ENCODE measurements around the gene CDC42EP4. TPM values are rescaled to one million over a fixed set of nuclear protein-coding genes. Genes with fewer than 3 reads are reported as not detected.

Gene CDC42EP4
- total RNA-seq, 1 experiment from 2014 or later = 48.4 TPM

DNA sequence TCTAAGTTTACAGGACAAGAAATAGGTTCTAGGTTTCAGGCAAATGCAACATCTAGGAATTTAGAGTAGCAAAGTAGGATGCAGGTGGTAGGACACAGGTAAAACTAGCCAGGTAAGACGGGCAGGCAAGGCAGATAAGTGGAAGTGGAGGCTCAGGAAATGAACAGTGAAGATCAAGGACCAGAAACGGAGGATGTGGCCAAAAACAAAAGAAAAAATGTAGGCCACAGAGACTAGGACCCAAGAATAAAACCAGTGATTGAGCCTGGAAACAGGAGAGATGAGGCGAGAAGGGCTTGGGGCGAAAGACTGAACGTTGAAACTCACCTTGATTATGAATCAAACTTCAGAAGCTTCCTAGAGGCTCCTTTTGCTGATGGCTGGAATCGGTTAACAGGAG, 74.1 kb downstream of the CDC42EP4 start:
- CTCF ChIA-PET = no interaction called here
- no peak overlapping the region for H3K4me2 ChIP-seq
- H4K20me1 ChIP-seq (ENCODE audit: insufficient read depth) = no peaks in the 10 kb centered on the region
- intact Hi-C loops (cut with micrococcal nuclease; ENCODE audit: unreplicated experiment) = no loop called here
- TF ChIP-seq, protein P1, sequence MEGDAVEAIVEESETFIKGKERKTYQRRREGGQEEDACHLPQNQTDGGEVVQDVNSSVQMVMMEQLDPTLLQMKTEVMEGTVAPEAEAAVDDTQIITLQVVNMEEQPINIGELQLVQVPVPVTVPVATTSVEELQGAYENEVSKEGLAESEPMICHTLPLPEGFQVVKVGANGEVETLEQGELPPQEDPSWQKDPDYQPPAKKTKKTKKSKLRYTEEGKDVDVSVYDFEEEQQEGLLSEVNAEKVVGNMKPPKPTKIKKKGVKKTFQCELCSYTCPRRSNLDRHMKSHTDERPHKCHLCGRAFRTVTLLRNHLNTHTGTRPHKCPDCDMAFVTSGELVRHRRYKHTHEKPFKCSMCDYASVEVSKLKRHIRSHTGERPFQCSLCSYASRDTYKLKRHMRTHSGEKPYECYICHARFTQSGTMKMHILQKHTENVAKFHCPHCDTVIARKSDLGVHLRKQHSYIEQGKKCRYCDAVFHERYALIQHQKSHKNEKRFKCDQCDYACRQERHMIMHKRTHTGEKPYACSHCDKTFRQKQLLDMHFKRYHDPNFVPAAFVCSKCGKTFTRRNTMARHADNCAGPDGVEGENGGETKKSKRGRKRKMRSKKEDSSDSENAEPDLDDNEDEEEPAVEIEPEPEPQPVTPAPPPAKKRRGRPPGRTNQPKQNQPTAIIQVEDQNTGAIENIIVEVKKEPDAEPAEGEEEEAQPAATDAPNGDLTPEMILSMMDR (conservative IDR thresholded peaks at IDR 0.05) = no peak
- TF ChIP-seq EZH2 (IDR thresholded peaks at IDR 0.05; ENCODE audit: low read depth) = no peak
- H3K27me3 ChIP-seq (ENCODE audit: insufficient read depth, low read depth) = no peaks in the 10 kb centered on the region
- H3K9me2 ChIP-seq (ENCODE audit: insufficient read depth) = no peaks in the 10 kb centered on the region
- peaks cover 20% of the 10 kb centered on the region; the same call in 1 of the 2 replicates for H3K36me3 ChIP-seq (ENCODE audit: low read depth)
- BruUV-seq (replicated peaks) = no TSS peak
- no peak overlapping the region for H2AFZ ChIP-seq
- 0 out of 2 replicates have a peak, but pooled peaks cover 8% of the 10 kb centered on the region for H3K4me1 ChIP-seq (replicated peaks; ENCODE audit: insufficient read depth)
- no peak for DNase-seq
- POLR2A ChIA-PET (ENCODE audit: unreplicated experiment) = no interaction called here
- H3K4me3 ChIP-seq = no peak overlapping the region
- no peak overlapping the region for H3K27ac ChIP-seq
- H3K79me2 ChIP-seq (ENCODE audit: low read depth) = peaks cover 13% of the 10 kb centered on the region
- no peaks in the 10 kb centered on the region for H3K9me3 ChIP-seq (ENCODE audit: insufficient read depth, low read depth)
- H3F3A ChIP-seq (ENCODE audit: insufficient read depth, low read depth) = no peaks in the 10 kb centered on the region

DNA sequence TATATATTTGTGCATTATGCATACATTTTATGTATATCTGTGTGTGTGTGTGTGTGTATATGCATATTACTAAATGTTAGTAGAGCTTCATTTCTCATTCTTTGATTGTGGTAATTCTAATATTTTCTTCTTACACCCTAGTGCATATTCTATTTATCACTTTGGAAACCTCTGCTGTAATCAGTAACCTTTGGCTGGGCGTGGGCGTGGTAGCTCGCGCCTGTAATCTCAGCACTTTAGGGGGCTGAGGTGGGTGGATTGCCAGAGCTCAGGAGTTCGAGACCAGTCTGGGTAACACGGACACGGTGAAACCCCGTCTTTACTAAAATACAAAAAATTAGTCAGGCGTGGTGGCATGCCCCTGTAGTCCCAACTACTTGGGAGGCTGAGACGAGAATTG, 77.1 kb downstream of the CDC42EP4 start:
- H3K9me3 ChIP-seq (ENCODE audit: insufficient read depth, low read depth) = no peaks in the 10 kb centered on the region
- BruUV-seq (replicated peaks) = no TSS peak
- H3K27ac ChIP-seq = no peak overlapping the region
- peaks cover 18% of the 10 kb centered on the region for H3K4me1 ChIP-seq (replicated peaks; ENCODE audit: insufficient read depth)
- H3K79me2 ChIP-seq (ENCODE audit: low read depth) = peaks cover 40% of the 10 kb centered on the region
- peaks cover 20% of the 10 kb centered on the region; the same call in 1 of the 2 replicates for H3K36me3 ChIP-seq (ENCODE audit: low read depth)
- CTCF ChIA-PET = no interaction called here
- POLR2A ChIA-PET (ENCODE audit: unreplicated experiment) = no interaction called here
- H3K4me3 ChIP-seq = no peak overlapping the region
- DNase-seq = no peak
- H4K20me1 ChIP-seq (ENCODE audit: insufficient read depth) = no peaks in the 10 kb centered on the region; the same call in 1 of the 2 replicates
- H3F3A ChIP-seq (ENCODE audit: insufficient read depth, low read depth) = no peaks in the 10 kb centered on the region
- H3K9me2 ChIP-seq (ENCODE audit: insufficient read depth) = no peaks in the 10 kb centered on the region
- no peak for TF ChIP-seq EZH2 (IDR thresholded peaks at IDR 0.05; ENCODE audit: low read depth)
- TF ChIP-seq, protein P1 (conservative IDR thresholded peaks at IDR 0.05) = no peak
- no peak overlapping the region for H2AFZ ChIP-seq
- H3K27me3 ChIP-seq (ENCODE audit: insufficient read depth, low read depth) = no peaks in the 10 kb centered on the region
- intact Hi-C loops (cut with micrococcal nuclease; ENCODE audit: unreplicated experiment) = loop anchor here (5.0 kb wide), 1 partner anchor 507 kb away; no protein-coding TSS in a partner anchor
- no peak overlapping the region for H3K4me2 ChIP-seq

Other genes with a start within 250 kb of the CDC42EP4 start
- 57.1 and 84.3 TPM in 2 replicates for gene SLC39A11, start 219.3 kb downstream of the CDC42EP4 start, total RNA-seq (2021)
- not detected in 2 replicates for gene SSTR2, start 147.0 kb downstream of the CDC42EP4 start, total RNA-seq (2021)
- gene COG1, start 118.9 kb downstream of the CDC42EP4 start, total RNA-seq (2021) = 24.8 and 25.6 TPM in 2 replicates
- 0.52 TPM in 1 of 2 replicates, not detected in the other for gene CPSF4L, start 50.1 kb downstream of the CDC42EP4 start, total RNA-seq (2021)